Measurements from ENCODE around the gene SULT1C2.

SULT1C2 gene

GRCh38 chr2:108346827-108347226 lies 58.1 kb downstream of the SULT1C2 start:
- Histone ChIP-seq H3K36me3 (no peaks in the 10 kb centered on the region), H3K27me3 (ENCODE audit: insufficient read depth, low read depth, severe bottlenecking) (peaks cover 50% of the 10 kb centered on the region), H3K27ac (no peak overlapping the region), H3K4me3 (ENCODE audit: low read depth, low read length) (no peak overlapping the region), H3K9me3 (ENCODE audit: severe bottlenecking) (no peaks in the 10 kb centered on the region)
- no peak for DNase-seq
- TF ChIP-seq, protein P1, sequence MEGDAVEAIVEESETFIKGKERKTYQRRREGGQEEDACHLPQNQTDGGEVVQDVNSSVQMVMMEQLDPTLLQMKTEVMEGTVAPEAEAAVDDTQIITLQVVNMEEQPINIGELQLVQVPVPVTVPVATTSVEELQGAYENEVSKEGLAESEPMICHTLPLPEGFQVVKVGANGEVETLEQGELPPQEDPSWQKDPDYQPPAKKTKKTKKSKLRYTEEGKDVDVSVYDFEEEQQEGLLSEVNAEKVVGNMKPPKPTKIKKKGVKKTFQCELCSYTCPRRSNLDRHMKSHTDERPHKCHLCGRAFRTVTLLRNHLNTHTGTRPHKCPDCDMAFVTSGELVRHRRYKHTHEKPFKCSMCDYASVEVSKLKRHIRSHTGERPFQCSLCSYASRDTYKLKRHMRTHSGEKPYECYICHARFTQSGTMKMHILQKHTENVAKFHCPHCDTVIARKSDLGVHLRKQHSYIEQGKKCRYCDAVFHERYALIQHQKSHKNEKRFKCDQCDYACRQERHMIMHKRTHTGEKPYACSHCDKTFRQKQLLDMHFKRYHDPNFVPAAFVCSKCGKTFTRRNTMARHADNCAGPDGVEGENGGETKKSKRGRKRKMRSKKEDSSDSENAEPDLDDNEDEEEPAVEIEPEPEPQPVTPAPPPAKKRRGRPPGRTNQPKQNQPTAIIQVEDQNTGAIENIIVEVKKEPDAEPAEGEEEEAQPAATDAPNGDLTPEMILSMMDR (IDR thresholded peaks at IDR 0.05; ENCODE audit: low read depth, low read length), result no peak

GRCh38 chr2:108347786-108348185 lies 59.1 kb downstream of the SULT1C2 start:
- Histone ChIP-seq H3K27me3 (ENCODE audit: insufficient read depth, low read depth, severe bottlenecking) (peaks cover 46% of the 10 kb centered on the region), H3K9me3 (ENCODE audit: severe bottlenecking) (no peaks in the 10 kb centered on the region)

DNA sequence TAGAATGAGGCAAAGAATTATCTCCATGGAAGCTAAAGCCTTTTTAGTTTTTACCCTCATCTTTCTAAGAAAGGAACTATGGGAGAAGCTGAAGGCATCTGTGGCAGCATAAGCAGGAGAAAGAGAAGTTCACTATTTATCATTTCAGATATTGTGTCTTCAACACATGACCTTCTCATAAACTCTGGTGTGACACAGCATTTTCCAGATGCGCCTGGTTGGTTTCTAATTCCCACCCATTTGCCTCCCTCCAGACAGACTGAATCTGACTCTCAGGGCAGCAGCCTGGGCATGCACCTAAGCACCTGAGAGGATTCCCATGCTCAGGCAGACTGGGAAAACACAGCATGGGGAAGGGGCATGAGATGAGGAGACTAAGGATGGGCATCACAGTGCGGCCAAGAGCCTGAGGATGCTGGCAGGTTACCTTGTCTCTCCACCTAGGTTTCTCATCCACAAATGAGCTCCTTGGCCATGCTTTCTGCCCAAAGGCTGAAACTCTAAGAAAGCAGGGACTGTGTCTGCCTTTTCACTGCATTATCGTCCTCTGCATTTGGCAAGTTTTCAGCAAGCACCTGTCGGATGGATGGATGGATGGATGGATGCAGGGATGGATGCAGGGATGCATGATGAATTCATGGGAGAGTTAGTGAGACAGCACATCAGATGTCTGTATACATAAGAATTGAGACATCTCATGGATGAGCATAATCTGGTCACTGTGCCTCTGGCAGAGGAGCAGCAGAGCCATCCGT lies 60.3 kb downstream of the SULT1C2 start:
- TF ChIP-seq, protein P1 (IDR thresholded peaks at IDR 0.05; ENCODE audit: low read depth, low read length), result no peak
- DNase-seq, result no peak
- Histone ChIP-seq H3K4me3 (ENCODE audit: low read depth, low read length) (no peak overlapping the region), H3K36me3 (no peaks in the 10 kb centered on the region), H3K9me3 (ENCODE audit: severe bottlenecking) (no peaks in the 10 kb centered on the region), H3K27me3 (ENCODE audit: insufficient read depth, low read depth, severe bottlenecking) (peaks cover 40% of the 10 kb centered on the region), H3K27ac (no peak overlapping the region)

More at GRCh38 chr2:108347786-108348185, 59.1 kb downstream of the SULT1C2 start:
- Histone ChIP-seq H3K4me3 (ENCODE audit: low read depth, low read length) (no peak overlapping the region), H3K36me3 (no peaks in the 10 kb centered on the region), H3K27ac (no peak overlapping the region)
- DNase-seq, result no peak
- TF ChIP-seq, protein P1 (IDR thresholded peaks at IDR 0.05; ENCODE audit: low read depth, low read length), result no peak

- H3K27ac ChIP-seq, result no peak overlapping the region
- TF ChIP-seq, protein P1 (IDR thresholded peaks at IDR 0.05; ENCODE audit: low read depth, low read length), result no peak
- H3K27me3 ChIP-seq (ENCODE audit: insufficient read depth, low read depth, severe bottlenecking), result peaks cover 34% of the 10 kb centered on the region
- no peaks in the 10 kb centered on the region for H3K9me3 ChIP-seq (ENCODE audit: severe bottlenecking)
- H3K36me3 ChIP-seq, result no peaks in the 10 kb centered on the region
- H3K4me3 ChIP-seq (ENCODE audit: low read depth, low read length), result no peak overlapping the region
- no peak for DNase-seq
These were observed 60.9 kb downstream of the SULT1C2 start for GRCh38 chr2:108349571-108349928.

DNA sequence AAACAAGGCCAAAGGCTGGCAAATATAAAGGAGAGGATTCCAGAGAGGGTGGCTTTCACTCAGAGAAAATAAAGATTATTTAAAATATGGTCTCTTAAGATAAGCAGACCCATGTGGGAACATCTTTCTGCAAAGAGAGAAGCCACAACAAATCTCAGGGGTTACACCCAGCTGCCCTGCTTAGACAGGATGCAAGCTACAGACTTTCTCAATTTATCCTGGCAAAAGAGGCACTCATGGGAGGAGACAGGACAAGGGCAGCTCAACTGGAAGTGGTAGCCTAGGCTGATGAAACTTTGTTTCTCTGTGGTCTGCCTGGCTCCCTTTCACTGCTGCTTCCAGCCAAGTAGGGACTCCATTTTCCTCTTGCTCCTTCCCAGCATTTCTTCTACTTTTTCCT lies 63.2 kb downstream of the SULT1C2 start:
- no peaks in the 10 kb centered on the region for H3K36me3 ChIP-seq
- no peak overlapping the region for H3K4me3 ChIP-seq (ENCODE audit: low read depth, low read length)
- H3K9me3 ChIP-seq (ENCODE audit: severe bottlenecking), result no peaks in the 10 kb centered on the region
- H3K27me3 ChIP-seq (ENCODE audit: insufficient read depth, low read depth, severe bottlenecking), result peaks cover 18% of the 10 kb centered on the region
- DNase-seq, result no peak
- TF ChIP-seq, protein P1 (IDR thresholded peaks at IDR 0.05; ENCODE audit: low read depth, low read length), result no peak
- H3K27ac ChIP-seq, result no peak overlapping the region

- no peaks in the 10 kb centered on the region for H3K36me3 ChIP-seq
- no peak for DNase-seq
- no peaks in the 10 kb centered on the region for H3K9me3 ChIP-seq (ENCODE audit: severe bottlenecking)
- TF ChIP-seq, protein P1 (IDR thresholded peaks at IDR 0.05; ENCODE audit: low read depth, low read length), result no peak
- H3K27ac ChIP-seq, result no peak overlapping the region
- peaks cover 5% of the 10 kb centered on the region for H3K27me3 ChIP-seq (ENCODE audit: insufficient read depth, low read depth, severe bottlenecking)
- no peak overlapping the region for H3K4me3 ChIP-seq (ENCODE audit: low read depth, low read length)
These were observed 65.4 kb downstream of the SULT1C2 start for GRCh38 chr2:108354136-108354535.
